ENCODE data around the gene PYROXD2. TPM values are rescaled to one million over a fixed set of nuclear protein-coding genes. Genes with fewer than 3 reads are reported as not detected.

PYROXD2 gene
- 10 to 100 TPM in 1 of 4 donors, 1 to 10 TPM in 3; 1.7 to 13.2 (median 3.8) TPM for total RNA-seq
- 1 to 10 TPM in 2 of 3 donors, under 1 TPM in 1; 0.46 to 1.6 (median 1.2) TPM for polyA plus RNA-seq
- long read RNA-seq, donor 1, partial matches to known transcripts: 0 of 1 reads
- long read RNA-seq, donor 1, other reads (novel, unspliced or antisense): 0 of 1 reads
- long read RNA-seq, donor 2, partial matches to known transcripts: 1 of 3 reads
- long read RNA-seq, donor 2, other reads (novel, unspliced or antisense): 2 of 3 reads

DNA sequence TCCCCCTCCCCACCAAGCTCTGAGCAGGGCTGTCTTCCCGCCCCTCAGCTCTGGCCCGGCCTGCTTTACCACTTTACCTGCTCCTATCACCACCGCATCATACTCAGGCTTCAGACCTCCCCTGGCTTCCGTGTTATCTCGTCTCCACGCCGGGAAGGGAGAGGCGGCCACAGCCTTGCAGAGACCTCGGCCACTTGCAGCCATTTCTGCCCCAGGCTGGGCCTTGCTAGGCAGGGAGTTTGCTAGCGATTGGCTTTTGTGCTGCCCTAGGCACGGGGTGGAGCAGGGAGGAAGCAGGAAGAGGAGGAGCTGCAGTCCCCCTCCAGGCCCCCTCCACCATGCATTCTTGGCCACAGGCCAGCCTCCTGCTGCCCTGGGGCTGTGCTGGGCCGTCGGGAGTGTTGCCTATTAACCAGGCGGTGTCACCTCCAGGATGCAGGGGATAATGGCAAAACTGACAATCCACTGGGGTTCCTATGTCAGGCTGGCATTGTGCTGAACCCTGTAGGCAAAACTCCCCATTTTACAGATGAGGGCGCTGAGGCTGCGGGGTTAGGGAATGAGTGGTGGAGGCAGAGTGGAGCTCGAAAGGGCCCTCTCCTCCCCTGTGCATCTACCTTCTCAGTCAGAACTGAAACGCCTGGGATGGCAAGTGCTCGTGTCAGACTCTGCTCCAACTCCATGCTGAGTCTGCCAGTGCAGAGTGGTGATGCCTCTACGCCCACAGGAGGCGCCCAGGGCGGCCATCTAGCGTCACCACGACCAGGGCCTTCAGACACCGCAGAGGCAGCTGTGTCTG, at the start of gene PYROXD2:
PYROXD2 (minus strand) TSS at position 251 of the 799 bp plus-strand sequence; CDS start at position 204, 47 bp downstream.
- ATAC-seq: peak; percentile 88 to 93 (median 90)
- peaks cover 17% of the 10 kb centered on the region for H3K4me1 ChIP-seq
- no peaks in the 10 kb centered on the region for H3K27me3 ChIP-seq (ENCODE audit: insufficient read depth in 3 of 3, low read length in 2 of 3)
- H3K27ac ChIP-seq: peak within 1 kb of the TSS; percentile 67
- H3K4me3 ChIP-seq: peak within 1 kb of the TSS; percentile 76
- 31 to 34% (median 32%) methylated on average over 23 to 25 of the region's 25 CpGs for WGBS, 3 donors
- H3K36me3 ChIP-seq (ENCODE audit: insufficient read depth in 1 of 2, low read depth in 1 of 2): peaks cover 0 to 29% of the 10 kb centered on the region in 2 donors
- TF ChIP-seq, protein P1, sequence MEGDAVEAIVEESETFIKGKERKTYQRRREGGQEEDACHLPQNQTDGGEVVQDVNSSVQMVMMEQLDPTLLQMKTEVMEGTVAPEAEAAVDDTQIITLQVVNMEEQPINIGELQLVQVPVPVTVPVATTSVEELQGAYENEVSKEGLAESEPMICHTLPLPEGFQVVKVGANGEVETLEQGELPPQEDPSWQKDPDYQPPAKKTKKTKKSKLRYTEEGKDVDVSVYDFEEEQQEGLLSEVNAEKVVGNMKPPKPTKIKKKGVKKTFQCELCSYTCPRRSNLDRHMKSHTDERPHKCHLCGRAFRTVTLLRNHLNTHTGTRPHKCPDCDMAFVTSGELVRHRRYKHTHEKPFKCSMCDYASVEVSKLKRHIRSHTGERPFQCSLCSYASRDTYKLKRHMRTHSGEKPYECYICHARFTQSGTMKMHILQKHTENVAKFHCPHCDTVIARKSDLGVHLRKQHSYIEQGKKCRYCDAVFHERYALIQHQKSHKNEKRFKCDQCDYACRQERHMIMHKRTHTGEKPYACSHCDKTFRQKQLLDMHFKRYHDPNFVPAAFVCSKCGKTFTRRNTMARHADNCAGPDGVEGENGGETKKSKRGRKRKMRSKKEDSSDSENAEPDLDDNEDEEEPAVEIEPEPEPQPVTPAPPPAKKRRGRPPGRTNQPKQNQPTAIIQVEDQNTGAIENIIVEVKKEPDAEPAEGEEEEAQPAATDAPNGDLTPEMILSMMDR (IDR thresholded peaks at IDR 0.05): no peak
- H3K9me3 ChIP-seq: no peaks in the 10 kb centered on the region
- DNase-seq: peak; percentile 90 to 95
- intact Hi-C loops (cut with DNase I): loop anchor here (5.0 kb wide), 2 partner anchors 73 to 148 kb away; partner anchors contain the start of gene LOXL4 (in 1 of the 2)

DNA sequence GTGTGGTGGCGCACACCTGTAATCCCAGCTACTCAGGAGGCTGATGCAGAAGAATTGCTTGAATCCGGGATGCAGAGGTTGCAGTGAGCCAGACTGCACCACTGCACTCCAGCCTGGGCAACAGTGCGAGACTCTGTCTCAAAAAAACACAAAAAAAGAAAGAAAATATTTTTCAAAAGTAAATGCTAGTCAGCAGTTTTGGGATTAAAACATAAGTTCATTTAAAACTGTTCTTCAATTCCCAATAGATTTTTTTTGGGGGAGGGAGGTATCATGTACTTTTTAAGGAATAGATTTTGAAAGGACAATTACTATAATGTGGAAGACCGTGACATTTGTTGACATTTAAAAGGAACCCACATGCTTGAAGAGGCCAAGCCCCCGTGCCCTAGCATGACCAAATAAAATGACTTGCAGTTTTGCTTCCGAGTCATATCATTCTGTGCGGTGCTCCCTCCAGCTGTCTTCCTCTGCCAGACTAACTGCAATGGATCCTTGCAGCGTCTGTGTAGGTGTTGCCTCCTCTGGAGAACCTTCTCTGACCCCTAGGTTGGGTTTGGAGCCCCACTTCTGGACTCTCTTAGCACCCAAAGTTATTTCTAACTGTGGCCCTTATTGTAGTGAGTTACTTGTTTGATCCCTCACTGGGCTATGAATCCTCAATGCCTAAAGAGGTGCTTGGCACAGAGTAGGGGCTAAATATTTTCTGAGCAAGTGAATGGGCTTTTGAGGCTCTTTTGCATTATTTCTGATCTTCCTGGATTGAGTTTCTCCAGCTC, 49.2 kb upstream of the PYROXD2 start:
- TF ChIP-seq, protein P1 (IDR thresholded peaks at IDR 0.05): no peak
- DNase-seq (no peak), ATAC-seq (no peak)
- Histone ChIP-seq H3K9me3 (no peaks in the 10 kb centered on the region), H3K4me1 (peaks cover 10% of the 10 kb centered on the region), H3K36me3 (ENCODE audit: insufficient read depth in 1 of 2, low read depth in 1 of 2) (no peaks in the 10 kb centered on the region), H3K27ac (no peak overlapping the region), H3K27me3 (ENCODE audit: insufficient read depth in 3 of 3, low read length in 2 of 3) (no peaks in the 10 kb centered on the region), H3K4me3 (no peak overlapping the region)
- intact Hi-C loops (cut with DNase I): no loop called here
- 65 to 74% (median 65%) methylated on average over 8 of the region's 8 CpGs for WGBS, 3 donors

- TF ChIP-seq, protein P1 (IDR thresholded peaks at IDR 0.05): no peak
- H3K27me3 ChIP-seq (ENCODE audit: insufficient read depth in 3 of 3, low read length in 2 of 3): no peaks in the 10 kb centered on the region
- 91 to 92% (median 91%) methylated on average over 6 of the region's 6 CpGs for WGBS, 3 donors
- intact Hi-C loops (cut with DNase I): no loop called here
- H3K9me3 ChIP-seq: no peaks in the 10 kb centered on the region
- no peaks in the 10 kb centered on the region for H3K36me3 ChIP-seq (ENCODE audit: insufficient read depth in 1 of 2, low read depth in 1 of 2)
- H3K27ac ChIP-seq: no peak overlapping the region
- no peak for DNase-seq
- H3K4me3 ChIP-seq: no peak overlapping the region
- peaks cover 10% of the 10 kb centered on the region for H3K4me1 ChIP-seq
- no peak for ATAC-seq
Measured at GRCh38 chr10:98463016-98463415, 48.0 kb upstream of the PYROXD2 start.

GRCh38 chr10:98461500-98461842, 46.5 kb upstream of the PYROXD2 start:
- DNase-seq (no peak), ATAC-seq (no peak)
- H3K27me3 ChIP-seq (ENCODE audit: insufficient read depth in 3 of 3, low read length in 2 of 3): no peaks in the 10 kb centered on the region
- intact Hi-C loops (cut with DNase I): no loop called here
- WGBS, 3 donors: 92 to 94% (median 93%) methylated on average over 3 of the region's 3 CpGs
- peak overlapping the region; percentile 34 for H3K27ac ChIP-seq
- H3K36me3 ChIP-seq (ENCODE audit: insufficient read depth in 1 of 2, low read depth in 1 of 2): no peaks in the 10 kb centered on the region
- H3K9me3 ChIP-seq: no peaks in the 10 kb centered on the region
- H3K4me3 ChIP-seq: no peak overlapping the region
- H3K4me1 ChIP-seq: peaks cover 7% of the 10 kb centered on the region
- TF ChIP-seq, protein P1 (IDR thresholded peaks at IDR 0.05): no peak

Data from psoas muscle (tissue), 8 donors.